H1 (cell line): ENCODE measurements around the gene GNB1. TPM values are rescaled to one million over a fixed set of nuclear protein-coding genes. Genes with fewer than 3 reads are reported as not detected.
A peak's percentile ranks its signal among the peaks of the same experiment; 100 is the strongest.

Experiments
- CTCF ChIA-PET: fragments of 300-600 bp; sonication (Branson Sonifier 250); formaldehyde crosslinking; loops from one replicate; lab custom pipeline; 2021; ENCODE audit not compliant: partially characterized antibody; lab: Charles Lee
- POLR2A ChIA-PET: fragments of 300-600 bp; sonication (Branson Sonifier 250); formaldehyde crosslinking; loops from one replicate; lab custom pipeline; 2021; ENCODE audit warnings: inconsistent platforms; ENCODE audit not compliant: partially characterized antibody; lab: Charles Lee
- DNase-seq, 2 experiments: peaks; one replicate each; pipeline versions ENCODE4 v3.0.0 to v3.0.0-alpha.2; 2010 to 2022; ENCODE audit warnings: low spot score in 2 of 2, low read depth in 1 of 2, mixed read lengths in 1 of 2
- FAIRE-seq: peaks from 2 replicates; lab custom pipeline; 2011; peaks lifted over from hg19 to GRCh38; lab: Jason Lieb, UNC
- H2AFZ ChIP-seq: 2 replicates; pipeline ENCODE4 v1.8.1; 2012; ENCODE audit warnings: low read length, inconsistent platforms
- H2AK5ac ChIP-seq: 2 replicates; pipeline ENCODE4 v1.6.1; 2013; ENCODE audit warnings: low read depth, low read length
- H2BK120ac ChIP-seq: replicated peaks from 2 replicates; pipeline ENCODE3; 2013; ENCODE audit warnings: low read depth, low read length, inconsistent platforms
- H2BK12ac ChIP-seq: 2 replicates; pipeline ENCODE4 v1.6.1; 2013; ENCODE audit warnings: low read depth, low read length
- H2BK15ac ChIP-seq: 2 replicates; pipeline ENCODE4 v1.6.1; 2013; ENCODE audit warnings: low read length
- H2BK20ac ChIP-seq: 2 replicates; pipeline ENCODE4 v1.6.1; 2013; ENCODE audit warnings: low read length
- H2BK5ac ChIP-seq: 2 replicates; pipeline ENCODE4 v1.6.1; 2013; ENCODE audit warnings: low read depth, low read length
- H3K14ac ChIP-seq: 2 replicates; pipeline ENCODE4 v1.6.1; 2013; ENCODE audit warnings: inconsistent platforms; ENCODE audit not compliant: insufficient read length
- H3K18ac ChIP-seq: 2 replicates; pipeline ENCODE4 v1.6.1; 2013; ENCODE audit warnings: low read length; ENCODE audit errors: extremely low read depth
- H3K23ac ChIP-seq: 2 replicates; pipeline ENCODE4 v1.6.1; 2013; ENCODE audit warnings: inconsistent platforms; ENCODE audit not compliant: insufficient read length
- H3K23me2 ChIP-seq: 2 replicates; pipeline ENCODE4 v1.6.1; 2013; ENCODE audit warnings: low read depth, low read length
- H3K27ac ChIP-seq: 2 replicates; pipeline ENCODE4 v1.6.1; 2011; ENCODE audit warnings: low read depth, low read length, inconsistent platforms
- H3K27me3 ChIP-seq, 4 experiments: replicated peaks in 1 of 4; 1 replicate in 1 of 4; 2 replicates in 3 of 4; pipeline versions ENCODE4 v1.6.1 to v1.8.1; 2011 to 2013; ENCODE audit warnings: low read length in 3 of 4, mild to moderate bottlenecking in 3 of 4, inconsistent platforms in 2 of 4, mixed read lengths in 2 of 4, moderate library complexity in 1 of 4; ENCODE audit not compliant: control insufficient read depth in 3 of 4, insufficient read depth in 3 of 4; ENCODE audit errors: extremely low read depth in 1 of 4
- H3K36me3 ChIP-seq, 4 experiments: 2 replicates each; pipeline versions ENCODE4 v1.6.1 to v1.8.1; 2011 to 2013; ENCODE audit warnings: mild to moderate bottlenecking in 4 of 4, low read length in 3 of 4, moderate library complexity in 2 of 4, control low read depth in 1 of 4, inconsistent platforms in 1 of 4; ENCODE audit not compliant: insufficient read depth in 4 of 4, control insufficient read depth in 2 of 4
- H3K4ac ChIP-seq: replicated peaks from 2 replicates; pipeline ENCODE3; 2013; ENCODE audit warnings: low read length, low read depth, mixed read lengths, inconsistent platforms; ENCODE audit not compliant: insufficient read length
- H3K4me1 ChIP-seq, 4 experiments: replicated peaks in 1 of 4; 1 replicate in 1 of 4; 2 replicates in 3 of 4; pipeline versions ENCODE4 v1.6.1 to v1.8.1; 2011 to 2013; ENCODE audit warnings: low read length in 3 of 4, inconsistent platforms in 2 of 4, mixed read lengths in 1 of 4; ENCODE audit not compliant: insufficient read depth in 4 of 4, control insufficient read depth in 3 of 4
- H3K4me2 ChIP-seq, 2 experiments: 2 replicates each; pipeline versions ENCODE4 v1.6.1 to v1.8.1; 2011 to 2013; ENCODE audit warnings: low read depth in 2 of 2, low read length in 2 of 2, control low read depth in 1 of 2, inconsistent platforms in 1 of 2, mild to moderate bottlenecking in 1 of 2; ENCODE audit not compliant: insufficient read depth in 1 of 2
- H3K4me3 ChIP-seq, 4 experiments: fragments of 200-600, 300-600 bp in 1 of 4; sonication (generic), shearing (Covaris generic), sonication (Bioruptor Twin) in 1 of 4; 2 replicates each; pipeline versions ENCODE4 v1.5.1 to v1.8.1; 2011 to 2016; ENCODE audit warnings: low read length in 4 of 4, low read depth in 3 of 4, control low read depth in 2 of 4, inconsistent platforms in 2 of 4, mild to moderate bottlenecking in 2 of 4, mixed read lengths in 1 of 4, moderate library complexity in 1 of 4; ENCODE audit not compliant: insufficient read depth in 2 of 4; ENCODE audit errors: extremely low read depth in 1 of 4
- H3K56ac ChIP-seq: replicated peaks from 2 replicates; pipeline ENCODE3; 2013; ENCODE audit warnings: low read depth, mild to moderate bottlenecking, mixed read lengths, low read length, inconsistent platforms; ENCODE audit not compliant: insufficient read length
- H3K79me1 ChIP-seq: 2 replicates; pipeline ENCODE4 v1.6.1; 2013; ENCODE audit warnings: low read depth, low read length, control low read depth
- H3K79me2 ChIP-seq, 2 experiments: 2 replicates each; pipeline versions ENCODE4 v1.6.1 to v1.8.1; 2012 to 2013; ENCODE audit warnings: low read length in 2 of 2, mild to moderate bottlenecking in 2 of 2, inconsistent platforms in 1 of 2; ENCODE audit not compliant: insufficient read depth in 2 of 2, control insufficient read depth in 1 of 2
- H3K9ac ChIP-seq, 4 experiments: replicated peaks in 1 of 4; 1 replicate in 1 of 4; 2 replicates in 3 of 4; pipeline versions ENCODE4 v1.6.1 to v1.8.1; 2011 to 2013; ENCODE audit warnings: low read depth in 3 of 4, low read length in 3 of 4, control low read depth in 2 of 4, mild to moderate bottlenecking in 2 of 4, moderate library complexity in 2 of 4, inconsistent platforms in 1 of 4; ENCODE audit errors: extremely low read depth in 1 of 4
- H3K9me3 ChIP-seq, 2 experiments: 2 replicates each; pipeline versions ENCODE4 v1.6.1 to v1.8.1; 2012 to 2013; ENCODE audit warnings: mild to moderate bottlenecking in 2 of 2, moderate library complexity in 2 of 2, control low read depth in 1 of 2, inconsistent platforms in 1 of 2, low read depth in 1 of 2, low read length in 1 of 2, mixed read lengths in 1 of 2; ENCODE audit not compliant: insufficient read depth in 2 of 2
- H4K20me1 ChIP-seq, 2 experiments: replicated peaks in 1 of 2; 2 replicates each; pipeline versions ENCODE3 to v1.8.1; 2011 to 2013; ENCODE audit warnings: inconsistent platforms in 2 of 2, low read length in 2 of 2, mild to moderate bottlenecking in 1 of 2; ENCODE audit not compliant: insufficient read depth in 2 of 2, control insufficient read depth in 1 of 2
- H4K5ac ChIP-seq: 2 replicates; pipeline ENCODE4 v1.6.1; 2013; ENCODE audit warnings: low read length, low read depth, mixed read lengths, inconsistent platforms; ENCODE audit not compliant: insufficient read length
- H4K8ac ChIP-seq: 2 replicates; pipeline ENCODE4 v1.8.0; 2013; ENCODE audit warnings: mild to moderate bottlenecking, moderate library complexity, low read length, inconsistent platforms; ENCODE audit not compliant: insufficient read depth; ENCODE audit errors: extremely low read depth
- H4K91ac ChIP-seq: replicated peaks from 2 replicates; pipeline ENCODE3; 2013; ENCODE audit warnings: low read length, mixed read lengths, inconsistent platforms; ENCODE audit not compliant: insufficient read length
- WGBS, 2 experiments: shearing (Covaris generic) in 1 of 2; methylation state at CpG; one replicate each; pipeline versions ENCODE4 v1.1.6 to v1.1.7; 2013 to 2015; ENCODE audit warnings: low lambda C conversion rate in 2 of 2, mixed read lengths in 2 of 2, inconsistent platforms in 1 of 2, low coverage in 1 of 2, missing lambda C conversion rate in 1 of 2; ENCODE audit not compliant: insufficient replicate concordance in 2 of 2, insufficient coverage in 1 of 2, insufficient read length in 1 of 2; ENCODE audit errors: extremely low coverage in 1 of 2, missing lambda C conversion rate in 1 of 2; 5-methylcytosine and 5-hydroxymethylcytosine counted together
- polyA plus RNA-seq, 7 experiments: library from polyadenylated mRNA; depleted of rRNA in 3 of 7; stranded (reverse) in 5 of 7; unstranded in 2 of 7; fragments of >200 nt in 5 of 7; fragments of 200-250 nt in 2 of 7; gene quantifications; 1 replicate in 5 of 7; 2 replicates in 1 of 7; 4 replicates in 1 of 7; pipeline versions ENCODE4 v1.2.1 to v1.2.3, GENCODE V29; 2011 to 2013; ENCODE audit warnings: missing spikeins in 2 of 7, mixed read lengths in 2 of 7
- total RNA-seq: library from RNA; stranded (reverse); fragmentation: NEBNext Ultra II Directional; extraction: Animal tissue kit (Norgen Biotek cat#: 25700); gene quantifications from 2 replicates; pipeline ENCODE4 v1.2.1, GENCODE V29; 2021

GNB1 gene
- total and polyA plus RNA-seq, 2 of the 8 experiments (the other 6 are each of a cell fraction or from before 2014, with no cell fraction given), result 343 to 382 TPM

DNA sequence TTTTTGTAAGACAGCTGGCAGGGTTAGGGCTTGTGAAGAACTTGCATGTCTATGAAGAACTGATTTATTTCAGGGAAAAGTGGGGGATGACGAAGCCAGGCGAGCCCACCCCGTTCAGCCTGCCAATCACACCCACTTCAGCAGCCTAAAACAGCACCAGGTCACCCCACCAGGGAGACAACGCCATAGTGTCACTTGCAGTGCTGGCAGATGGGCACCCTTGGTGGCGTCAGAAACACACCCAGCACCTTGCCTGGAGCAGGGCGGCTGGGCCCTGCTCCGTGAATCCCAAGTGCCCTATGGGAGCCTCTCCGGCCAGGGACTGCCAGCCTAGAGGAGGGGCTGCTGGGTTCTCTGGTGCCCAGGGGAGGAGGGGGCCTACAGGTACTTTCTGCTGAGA, 107.6 kb downstream of the GNB1 start:
- Histone ChIP-seq H3K14ac (no peak overlapping the region), H2AFZ (no peak overlapping the region), H3K4me1 (peaks cover 0 to 40% (median 30%) of the 10 kb centered on the region in 4 experiments; a peak in 6 of 7 replicates), H3K9me3 (no peaks in the 10 kb centered on the region), H2BK12ac (no peak overlapping the region), H3K79me1 (peaks cover 9% of the 10 kb centered on the region), H3K56ac (no peak overlapping the region), H3K27me3 (no peaks in the 10 kb centered on the region), H4K5ac (no peak overlapping the region), H2BK15ac (no peak overlapping the region), H3K4me2 (peak overlapping the region; percentile 73 to 95; a peak in 1 of 4 replicates), H3K79me2 (no peaks in the 10 kb centered on the region), H3K4ac (no peak overlapping the region), H4K8ac (peak overlapping the region; percentile 65; the same call in 1 of the 2 replicates), H3K27ac (no peak overlapping the region), H2AK5ac (peak overlapping the region; percentile 92; the same call in 1 of the 2 replicates), H3K23me2 (peaks cover 10% of the 10 kb centered on the region), H3K36me3 (peaks cover 21 to 35% (median 26%) of the 10 kb centered on the region in 4 experiments), H2BK20ac (no peak overlapping the region), H4K20me1 (peaks cover 4 to 5% of the 10 kb centered on the region in 2 experiments), H2BK5ac (0 out of 2 replicates have a peak overlapping the region, but pooled peaks have one; percentile 24), H3K9ac (no peak overlapping the region; a peak in 1 of 7 replicates), H3K23ac (no peak overlapping the region), H3K18ac (no peak overlapping the region), H2BK120ac (no peak overlapping the region), H3K4me3 (no peak overlapping the region), H4K91ac (no peak overlapping the region)
- DNase-seq (peak in 1 of 2 experiments; percentile 59), FAIRE-seq (no peak)
- WGBS, 2 experiments, result 79% methylated on average over 8 of the region's 8 CpGs; no CpG with 5 or more reads in 1 of the 2 experiments
- CTCF ChIA-PET, result interaction anchor here (0.7 kb wide), 1 partner anchor 132 kb away, joined by 3 read pairs; the partner anchor contains the start of gene CALML6
- POLR2A ChIA-PET, result interaction anchor here (1.2 to 2.4 kb wide), 6 partner anchors 8 to 104 kb away, joined by 3 to 10 read pairs (median 5); no protein-coding TSS in a partner anchor
